Fibroblast of lung (primary cell): Measurements from ENCODE around the gene TIMM44.

Source experiments
- CTCF ChIP-seq, 2 donors: IDR thresholded peaks in 1 of 2; conservative IDR thresholded peaks in 1 of 2; 1 replicate in 1 of 2; 2 replicates in 1 of 2; pipeline ENCODE4 v1.5.1; 2011 to 2012; ENCODE audit warnings: low read length in 2 of 2, control low read depth in 1 of 2, inconsistent platforms in 1 of 2, low read depth in 1 of 2, mild to moderate bottlenecking in 1 of 2
- EZH2 ChIP-seq: IDR thresholded peaks from 2 replicates; pipeline ENCODE4 v1.5.1; 2012; ENCODE audit warnings: low read length, control low read depth, mild to moderate bottlenecking; ENCODE audit errors: missing control alignments

- TF ChIP-seq CTCF (conservative IDR thresholded peaks at IDR 0.05 in 1 of 2, IDR thresholded peaks at IDR 0.05 in 1 of 2; ENCODE audit: low read depth in 1 of 2, low read length in 2 of 2) = no peak
- no peak for TF ChIP-seq EZH2
Observed at GRCh38 chr19:7955696-7956095, 12.2 kb upstream of the TIMM44 start.
